Right lobe of liver (tissue), 4 donors: ENCODE data around the gene BTBD1.

Source experiments
- POLR2A ChIP-seq: fragments of 450-650 bp; IDR thresholded peaks from one replicate; pipeline ENCODE4 v1.6.1; 2017; ENCODE audit warnings: antibody characterized with exemption, mild to moderate bottlenecking
- TF ChIP-seq, protein P1 (sequence below), 4 donors: fragments of 200-600 bp in 3 of 4; fragments of 450-650 bp in 1 of 4; IDR thresholded peaks; one replicate each; pipeline versions ENCODE4 v1.5.1 to v1.8.0; 2016 to 2022; ENCODE audit warnings: antibody characterized with exemption in 4 of 4, mild to moderate bottlenecking in 2 of 4
- donor health status: DM: no; HTN: no; CAD: no.
- donor health status: DM: no; HTN: no; CAD: no.
- donor health status: DM: no; HTN: yes; CAD: no.

DNA sequence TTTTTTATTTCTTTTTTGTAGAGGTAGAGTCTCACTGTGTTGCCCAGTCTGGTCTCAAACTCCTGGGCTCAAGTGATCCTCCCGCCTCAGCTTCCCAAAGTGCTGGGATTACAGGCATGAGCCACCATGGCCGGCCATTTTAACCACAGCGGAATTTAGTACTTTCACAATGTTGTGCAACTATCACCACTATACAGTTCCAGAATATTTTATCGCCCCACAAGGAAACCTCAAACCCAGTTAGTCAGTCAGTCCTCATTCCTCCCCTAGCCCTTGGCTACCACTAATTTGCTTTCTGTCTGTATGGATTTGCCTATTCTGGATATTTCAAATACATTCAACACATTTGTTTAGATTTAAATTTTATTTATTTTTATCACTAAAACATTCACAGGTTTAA, 99.0 kb downstream of the BTBD1 start:
- TF ChIP-seq, protein P1, sequence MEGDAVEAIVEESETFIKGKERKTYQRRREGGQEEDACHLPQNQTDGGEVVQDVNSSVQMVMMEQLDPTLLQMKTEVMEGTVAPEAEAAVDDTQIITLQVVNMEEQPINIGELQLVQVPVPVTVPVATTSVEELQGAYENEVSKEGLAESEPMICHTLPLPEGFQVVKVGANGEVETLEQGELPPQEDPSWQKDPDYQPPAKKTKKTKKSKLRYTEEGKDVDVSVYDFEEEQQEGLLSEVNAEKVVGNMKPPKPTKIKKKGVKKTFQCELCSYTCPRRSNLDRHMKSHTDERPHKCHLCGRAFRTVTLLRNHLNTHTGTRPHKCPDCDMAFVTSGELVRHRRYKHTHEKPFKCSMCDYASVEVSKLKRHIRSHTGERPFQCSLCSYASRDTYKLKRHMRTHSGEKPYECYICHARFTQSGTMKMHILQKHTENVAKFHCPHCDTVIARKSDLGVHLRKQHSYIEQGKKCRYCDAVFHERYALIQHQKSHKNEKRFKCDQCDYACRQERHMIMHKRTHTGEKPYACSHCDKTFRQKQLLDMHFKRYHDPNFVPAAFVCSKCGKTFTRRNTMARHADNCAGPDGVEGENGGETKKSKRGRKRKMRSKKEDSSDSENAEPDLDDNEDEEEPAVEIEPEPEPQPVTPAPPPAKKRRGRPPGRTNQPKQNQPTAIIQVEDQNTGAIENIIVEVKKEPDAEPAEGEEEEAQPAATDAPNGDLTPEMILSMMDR (IDR thresholded peaks at IDR 0.05), result no peak
- no peak for TF ChIP-seq POLR2A
